Stimulated activated naive CD4-positive, alpha-beta T cell (primary cell): Measurements from ENCODE around the gene EXTL1.

Experiments used
- DNase-seq, 6 experiments: peaks; one replicate each; lab custom pipeline; 2025; lab: John Stamatoyannopoulos, UW

The EXTL1 gene

DNA sequence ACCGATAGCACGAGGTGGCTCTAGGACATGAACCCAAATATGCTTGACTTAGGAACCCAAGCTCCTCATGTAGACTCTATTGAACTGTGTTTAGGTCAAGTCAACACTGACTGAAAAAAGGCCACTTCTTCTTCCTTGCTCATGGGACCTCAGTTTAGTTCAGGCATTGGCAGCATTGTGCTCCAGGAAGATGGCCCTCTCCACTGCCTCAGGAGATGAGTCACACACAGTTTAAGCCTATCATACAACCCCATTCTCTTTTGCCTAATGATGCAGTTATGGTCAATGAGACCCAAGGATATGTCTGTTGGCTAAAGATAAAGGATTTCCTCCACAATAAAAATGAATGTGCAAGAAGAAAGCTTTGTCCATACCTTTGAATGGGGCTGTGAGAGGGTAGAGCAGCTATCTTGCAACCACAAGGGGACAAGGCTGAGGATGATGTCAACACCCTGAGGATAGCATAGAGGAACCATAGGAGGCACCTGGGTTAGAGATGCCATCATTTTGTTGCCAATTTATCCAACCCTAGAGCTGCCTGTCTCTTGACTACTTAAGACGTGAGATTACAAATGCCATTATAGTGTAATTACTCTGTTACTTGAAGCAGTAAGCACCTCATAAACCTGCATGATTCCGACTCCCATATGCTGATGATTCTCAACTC lies 48.9 kb downstream of the EXTL1 start:
- no peak for DNase-seq

GRCh38 chr1:26070963-26071342 lies 49.4 kb downstream of the EXTL1 start:
- no peak for DNase-seq

GRCh38 chr1:26072305-26072704 lies 50.7 kb downstream of the EXTL1 start:
- no peak for DNase-seq

- no peak for DNase-seq
Measured at GRCh38 chr1:26075421-26076144, 54.0 kb downstream of the EXTL1 start.

DNA sequence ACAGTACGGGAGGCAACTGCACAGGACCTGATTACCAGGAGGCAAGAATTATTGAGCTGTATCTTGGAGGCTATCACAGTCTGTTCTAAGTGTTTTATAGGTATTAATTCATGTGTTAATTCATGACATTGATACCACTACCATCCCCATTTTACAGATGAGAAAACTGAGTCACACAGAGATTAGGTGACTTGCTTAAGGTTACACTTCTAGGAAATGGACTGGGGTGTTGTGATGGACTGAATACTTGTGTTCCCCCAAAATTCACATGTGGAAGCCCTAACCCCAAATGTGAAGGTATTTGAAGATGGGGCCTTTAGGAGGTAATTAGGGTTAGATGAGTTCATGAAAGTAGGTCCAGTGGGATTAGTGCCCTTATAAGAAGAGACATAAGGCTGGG lies 55.9 kb downstream of the EXTL1 start:
- DNase-seq: no peak

GRCh38 chr1:26078286-26079177 lies 57.0 kb downstream of the EXTL1 start:
- no peak for DNase-seq

- DNase-seq: no peak
Measured at GRCh38 chr1:26079178-26079563, 57.6 kb downstream of the EXTL1 start.

DNA sequence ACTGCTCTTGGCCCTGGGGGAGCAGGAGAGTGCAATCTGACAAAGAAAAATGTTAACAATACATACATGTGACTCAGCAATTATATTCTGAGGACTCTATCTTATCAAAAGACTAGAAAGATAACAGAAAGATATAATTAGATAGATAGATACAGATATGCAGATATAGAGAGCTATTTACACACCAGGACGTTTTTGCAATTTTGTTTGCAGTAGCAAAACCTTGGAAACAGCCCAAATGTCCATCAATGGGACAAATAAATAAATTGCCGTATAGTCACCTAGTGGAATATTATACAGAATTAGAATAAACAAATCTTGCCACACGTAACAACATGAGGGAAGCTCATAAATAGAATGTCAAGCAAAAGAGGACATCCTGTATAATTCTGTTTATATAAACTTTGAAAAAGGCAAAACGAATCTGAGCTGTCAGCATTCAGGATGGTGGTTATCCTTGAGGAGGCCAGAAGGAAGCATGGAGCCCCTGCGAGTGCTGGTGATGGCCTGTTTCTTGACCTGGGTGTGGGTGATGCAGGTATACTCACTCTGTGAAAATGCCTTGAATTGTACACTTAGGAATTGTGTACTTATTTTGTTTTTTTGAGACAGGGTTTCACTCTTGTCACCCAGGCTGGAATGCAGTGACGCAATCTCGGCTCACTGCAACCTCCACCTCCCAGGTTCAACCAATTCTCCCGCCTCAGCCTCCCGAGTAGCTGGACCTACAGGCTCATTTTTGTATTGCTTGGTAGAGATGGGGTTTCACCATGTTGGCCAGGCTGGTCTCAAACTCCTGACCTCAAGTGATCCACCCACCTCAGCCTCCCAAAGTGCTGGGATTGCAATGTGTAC lies 58.6 kb downstream of the EXTL1 start:
- no peak for DNase-seq

GRCh38 chr1:26081267-26082019 lies 59.9 kb downstream of the EXTL1 start:
- DNase-seq: no peak

- DNase-seq: no peak
Measured at GRCh38 chr1:26082020-26082350, 60.4 kb downstream of the EXTL1 start.

DNA sequence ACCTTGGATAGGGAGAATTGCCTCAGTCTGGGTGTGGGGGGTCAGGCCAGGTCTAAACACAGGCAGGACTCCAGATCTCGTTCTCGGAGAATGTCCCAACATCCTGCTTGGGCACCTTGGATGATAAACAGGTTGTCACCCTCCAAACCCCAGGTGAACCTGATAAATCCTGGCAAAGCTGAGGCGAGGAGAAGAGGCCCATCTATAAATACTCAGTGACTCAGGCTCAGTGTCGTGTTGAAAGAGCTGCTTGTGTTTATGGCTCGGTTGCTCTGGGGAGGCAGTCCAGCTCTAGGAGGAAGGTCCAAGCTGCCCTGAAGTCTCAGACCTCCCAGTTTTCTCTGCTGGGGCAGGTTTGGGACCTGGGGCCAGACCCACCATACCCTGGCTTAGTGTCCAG lies 61.6 kb downstream of the EXTL1 start:
- DNase-seq: no peak

DNA sequence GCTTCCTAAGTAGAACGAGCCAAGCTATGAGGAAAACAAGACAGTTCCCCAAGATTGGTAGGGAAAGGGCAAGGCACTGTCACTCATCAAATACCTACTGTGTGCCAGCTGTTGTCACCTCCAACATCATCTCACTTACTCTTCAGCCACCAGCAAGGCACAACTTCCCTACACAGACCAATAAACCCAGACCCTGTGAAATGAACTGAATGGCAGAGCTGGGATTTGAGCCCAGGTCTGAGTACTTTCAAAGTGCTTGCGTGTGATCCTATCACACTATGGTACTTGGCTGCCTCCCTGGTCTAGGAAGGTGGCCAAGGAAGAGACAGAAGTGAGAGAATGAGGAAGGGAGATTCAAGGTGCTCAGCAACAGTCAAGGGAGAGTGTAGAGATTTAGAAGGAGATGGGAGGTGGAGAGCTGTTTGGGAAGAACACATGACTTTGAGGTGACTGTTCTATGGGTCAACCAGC lies 62.6 kb downstream of the EXTL1 start:
- no peak for DNase-seq

DNA sequence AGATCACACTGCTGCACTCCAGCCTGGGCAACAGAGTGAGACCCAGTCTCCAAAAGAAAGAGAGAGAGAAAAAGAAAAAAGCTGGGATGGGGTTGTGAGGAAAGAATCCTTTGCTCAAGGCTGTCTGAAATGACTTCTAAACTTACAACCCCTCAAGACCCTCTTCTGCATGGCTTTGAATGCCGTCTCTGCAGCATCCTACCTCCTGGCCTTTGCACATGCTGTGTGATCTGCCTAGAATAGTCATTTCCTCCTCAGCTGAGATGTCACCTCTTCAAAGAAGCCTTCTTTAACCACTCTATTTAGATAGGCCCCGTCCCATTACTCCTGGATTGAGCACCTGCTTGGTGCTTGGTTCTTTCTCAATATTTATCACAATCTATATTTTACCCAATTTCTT lies 63.3 kb downstream of the EXTL1 start:
- DNase-seq: no peak
